A673 (cell line): Measurements from ENCODE around the gene PGBD5.

Experiments
- EZH2 ChIP-seq: fragments of 200-600 bp; sonication (generic); IDR thresholded peaks from 2 replicates; pipeline ENCODE4 v1.6.1; 2017; ENCODE audit warnings: borderline replicate concordance, low read depth, mild to moderate bottlenecking, mixed read lengths, antibody characterized with exemption, low read length; ENCODE audit not compliant: poor library complexity, severe bottlenecking
- TF ChIP-seq, protein P1 (sequence below): fragments of 300-800, 200-600 bp; sonication (generic); conservative IDR thresholded peaks from 2 replicates; pipeline ENCODE4 v1.5.1; 2017; ENCODE audit warnings: low read depth, mild to moderate bottlenecking, antibody characterized with exemption, low read length, moderate library complexity, mixed read lengths

DNA sequence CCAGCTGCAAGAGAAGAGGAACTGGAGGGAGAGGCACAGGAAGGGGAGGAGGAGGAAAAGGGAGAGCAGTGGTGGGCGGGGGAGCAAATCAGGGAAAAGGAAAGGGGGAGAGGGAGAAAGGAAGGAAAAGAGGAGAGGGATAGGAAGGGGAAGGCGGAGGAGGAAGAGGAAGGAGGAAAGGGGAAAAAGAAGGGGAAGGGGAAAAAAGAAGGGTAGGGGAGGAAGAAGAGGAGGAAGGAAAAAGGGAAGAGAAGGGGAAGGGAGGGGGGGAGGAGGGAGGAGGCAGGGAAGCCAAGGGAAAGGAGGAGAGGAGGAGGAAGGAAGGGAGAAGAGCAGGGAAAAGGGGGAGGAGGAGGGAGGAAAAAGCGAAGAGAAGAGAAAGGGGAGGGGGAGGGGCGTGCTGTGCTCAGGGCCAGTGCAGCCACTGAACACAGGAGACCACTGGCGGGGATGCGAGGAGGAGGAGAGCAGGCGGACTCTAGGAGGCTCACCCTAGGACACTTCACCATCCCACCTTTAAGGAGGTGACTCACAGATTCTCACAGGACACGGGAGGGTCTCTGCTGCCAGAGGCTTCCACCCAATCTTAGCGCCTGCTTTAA is 33.1 kb downstream of the PGBD5 start:
- TF ChIP-seq, protein P1, sequence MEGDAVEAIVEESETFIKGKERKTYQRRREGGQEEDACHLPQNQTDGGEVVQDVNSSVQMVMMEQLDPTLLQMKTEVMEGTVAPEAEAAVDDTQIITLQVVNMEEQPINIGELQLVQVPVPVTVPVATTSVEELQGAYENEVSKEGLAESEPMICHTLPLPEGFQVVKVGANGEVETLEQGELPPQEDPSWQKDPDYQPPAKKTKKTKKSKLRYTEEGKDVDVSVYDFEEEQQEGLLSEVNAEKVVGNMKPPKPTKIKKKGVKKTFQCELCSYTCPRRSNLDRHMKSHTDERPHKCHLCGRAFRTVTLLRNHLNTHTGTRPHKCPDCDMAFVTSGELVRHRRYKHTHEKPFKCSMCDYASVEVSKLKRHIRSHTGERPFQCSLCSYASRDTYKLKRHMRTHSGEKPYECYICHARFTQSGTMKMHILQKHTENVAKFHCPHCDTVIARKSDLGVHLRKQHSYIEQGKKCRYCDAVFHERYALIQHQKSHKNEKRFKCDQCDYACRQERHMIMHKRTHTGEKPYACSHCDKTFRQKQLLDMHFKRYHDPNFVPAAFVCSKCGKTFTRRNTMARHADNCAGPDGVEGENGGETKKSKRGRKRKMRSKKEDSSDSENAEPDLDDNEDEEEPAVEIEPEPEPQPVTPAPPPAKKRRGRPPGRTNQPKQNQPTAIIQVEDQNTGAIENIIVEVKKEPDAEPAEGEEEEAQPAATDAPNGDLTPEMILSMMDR: no peak
- TF ChIP-seq EZH2: no peak
